ENCODE results near the gene PLEKHG3. TPM values are rescaled to one million over a fixed set of nuclear protein-coding genes. Genes with fewer than 3 reads are reported as not detected.

The PLEKHG3 gene
- polyA plus RNA-seq, 1 donor: 19.7 TPM

- DNase-seq (ENCODE audit: low read depth): no peak
Measured at GRCh38 chr14:64725879-64726584, 21.8 kb downstream of the PLEKHG3 start.

- DNase-seq (ENCODE audit: low read depth): no peak
Measured at GRCh38 chr14:64726585-64726890, 22.3 kb downstream of the PLEKHG3 start.

- DNase-seq (ENCODE audit: low read depth): no peak
Measured at GRCh38 chr14:64727551-64728071, 23.4 kb downstream of the PLEKHG3 start.

GRCh38 chr14:64728106-64728505 is 23.9 kb downstream of the PLEKHG3 start:
- no peak for DNase-seq (ENCODE audit: low read depth)

- no peak for DNase-seq (ENCODE audit: low read depth)
Measured at GRCh38 chr14:64728856-64729255, 24.6 kb downstream of the PLEKHG3 start.

GRCh38 chr14:64729386-64730060 is 25.3 kb downstream of the PLEKHG3 start:
- DNase-seq (ENCODE audit: low read depth): no peak

- DNase-seq (ENCODE audit: low read depth): no peak
Measured at GRCh38 chr14:64730061-64730440, 25.8 kb downstream of the PLEKHG3 start.

- DNase-seq (ENCODE audit: low read depth): no peak
Measured at GRCh38 chr14:64730681-64731080, 26.5 kb downstream of the PLEKHG3 start.

- no peak for DNase-seq (ENCODE audit: low read depth)
Measured at GRCh38 chr14:64731141-64731581, 26.9 kb downstream of the PLEKHG3 start.

- no peak for DNase-seq (ENCODE audit: low read depth)
Measured at GRCh38 chr14:64732066-64732465, 27.8 kb downstream of the PLEKHG3 start.

GRCh38 chr14:64732536-64733120 is 28.4 kb downstream of the PLEKHG3 start:
- DNase-seq (ENCODE audit: low read depth): no peak

- no peak for DNase-seq (ENCODE audit: low read depth)
Measured at GRCh38 chr14:64733321-64733720, 29.1 kb downstream of the PLEKHG3 start.

- no peak for DNase-seq (ENCODE audit: low read depth)
Measured at GRCh38 chr14:64733899-64734298, 29.7 kb downstream of the PLEKHG3 start.

- no peak for DNase-seq (ENCODE audit: low read depth)
Measured at GRCh38 chr14:64734990-64735389, 30.8 kb downstream of the PLEKHG3 start.

GRCh38 chr14:64736271-64737169 is 32.3 kb downstream of the PLEKHG3 start:
- DNase-seq (ENCODE audit: low read depth): no peak

GRCh38 chr14:64737391-64738280 is 33.4 kb downstream of the PLEKHG3 start:
- no peak for DNase-seq (ENCODE audit: low read depth)

GRCh38 chr14:64738281-64738804 is 34.1 kb downstream of the PLEKHG3 start:
- DNase-seq (ENCODE audit: low read depth): no peak

- no peak for DNase-seq (ENCODE audit: low read depth)
Measured at GRCh38 chr14:64741200-64741599, 37.0 kb downstream of the PLEKHG3 start.

GRCh38 chr14:64741961-64742360 is 37.7 kb downstream of the PLEKHG3 start:
- DNase-seq (ENCODE audit: low read depth): no peak

- DNase-seq (ENCODE audit: low read depth): no peak
Measured at GRCh38 chr14:64743061-64743460, 38.8 kb downstream of the PLEKHG3 start.
